Smooth muscle cell (in vitro differentiated cells): ENCODE data around the gene SGIP1. TPM values are rescaled to one million over a fixed set of nuclear protein-coding genes. Genes with fewer than 3 reads are reported as not detected.
"Not testable (repeated sequence)": the region's sequence is repeated elsewhere in the genome, so short reads cannot be mapped to it uniquely, and the experiment has no call there.

Experiments
- DNase-seq: peaks from one replicate; lab custom pipeline; 2025; ENCODE audit not compliant: unreplicated experiment; lab: John Stamatoyannopoulos, UW
- H2AFZ ChIP-seq: fragments of 200-600 bp; sonication (generic); 2 replicates; pipeline ENCODE4 v1.6.0; 2016; ENCODE audit warnings: antibody characterized with exemption, low read depth, mild to moderate bottlenecking
- H3F3A ChIP-seq: fragments of 200-600 bp; sonication (generic); 2 replicates; pipeline ENCODE4 v1.6.0; 2017; ENCODE audit warnings: antibody characterized with exemption, low read depth
- H3K27ac ChIP-seq: fragments of 200-600 bp; sonication (generic); 2 replicates; pipeline ENCODE4 v1.5.1; 2016; ENCODE audit warnings: low read depth, mild to moderate bottlenecking
- H3K27me3 ChIP-seq: fragments of 200-600 bp; sonication (generic); 2 replicates; pipeline ENCODE4 v1.6.1; 2016; ENCODE audit warnings: low read depth, mild to moderate bottlenecking
- H3K36me3 ChIP-seq: fragments of 200-600 bp; sonication (generic); 2 replicates; pipeline ENCODE4 v1.5.1; 2016; ENCODE audit warnings: low read depth
- H3K4me1 ChIP-seq: fragments of 200-600 bp; sonication (generic); 2 replicates; pipeline ENCODE4 v1.5.1; 2016; ENCODE audit warnings: low read depth
- H3K4me2 ChIP-seq: fragments of 200-600 bp; sonication (generic); 2 replicates; pipeline ENCODE4 v1.6.0; 2016; ENCODE audit warnings: mild to moderate bottlenecking
- H3K4me3 ChIP-seq: fragments of 200-600 bp; sonication (generic); 2 replicates; pipeline ENCODE4 v1.5.1; 2016; ENCODE audit warnings: mild to moderate bottlenecking
- H3K79me2 ChIP-seq: fragments of 200-600 bp; sonication (generic); 2 replicates; pipeline ENCODE4 v1.6.0; 2016; ENCODE audit warnings: low read depth, mild to moderate bottlenecking
- H3K9ac ChIP-seq: fragments of 200-600 bp; sonication (generic); 2 replicates; pipeline ENCODE4 v1.6.0; 2016; ENCODE audit warnings: low read depth
- H3K9me3 ChIP-seq: fragments of 200-600 bp; sonication (generic); replicated peaks from 2 replicates; pipeline ENCODE4 v1.5.1; 2016; ENCODE audit warnings: low read depth
- H4K20me1 ChIP-seq: fragments of 200-600 bp; sonication (generic); 2 replicates; pipeline ENCODE4 v1.6.0; 2016; ENCODE audit warnings: low read depth
- WGBS: methylation state at CpG from one replicate; pipeline ENCODE4 v1.1.7; 2016; ENCODE audit warnings: low lambda C conversion rate; 5-methylcytosine and 5-hydroxymethylcytosine counted together
- polyA plus RNA-seq: library from polyadenylated mRNA; unstranded; fragments of >200 nt; fragmentation: Nextera tagmentation; extraction: Ambion mirVana; gene quantifications from 2 replicates; pipeline ENCODE4 v1.2.1, GENCODE V29; 2016
- total RNA-seq: library from RNA; depleted of rRNA; stranded (reverse); fragments of >200 nt; gene quantifications from 2 replicates; pipeline ENCODE4 v1.2.3, GENCODE V29; 2014
- TF ChIP-seq, protein P1 (sequence below): fragments of 200-600 bp; sonication (generic); IDR thresholded peaks from 2 replicates; pipeline ENCODE4 v1.5.1; 2017; ENCODE audit warnings: borderline replicate concordance, mild to moderate bottlenecking, antibody characterized with exemption; ENCODE audit not compliant: insufficient read depth, poor library complexity, severe bottlenecking

SGIP1 gene
- total and polyA plus RNA-seq, 2 experiments from 2014 or later, result 0.89 to 3.5 TPM

DNA sequence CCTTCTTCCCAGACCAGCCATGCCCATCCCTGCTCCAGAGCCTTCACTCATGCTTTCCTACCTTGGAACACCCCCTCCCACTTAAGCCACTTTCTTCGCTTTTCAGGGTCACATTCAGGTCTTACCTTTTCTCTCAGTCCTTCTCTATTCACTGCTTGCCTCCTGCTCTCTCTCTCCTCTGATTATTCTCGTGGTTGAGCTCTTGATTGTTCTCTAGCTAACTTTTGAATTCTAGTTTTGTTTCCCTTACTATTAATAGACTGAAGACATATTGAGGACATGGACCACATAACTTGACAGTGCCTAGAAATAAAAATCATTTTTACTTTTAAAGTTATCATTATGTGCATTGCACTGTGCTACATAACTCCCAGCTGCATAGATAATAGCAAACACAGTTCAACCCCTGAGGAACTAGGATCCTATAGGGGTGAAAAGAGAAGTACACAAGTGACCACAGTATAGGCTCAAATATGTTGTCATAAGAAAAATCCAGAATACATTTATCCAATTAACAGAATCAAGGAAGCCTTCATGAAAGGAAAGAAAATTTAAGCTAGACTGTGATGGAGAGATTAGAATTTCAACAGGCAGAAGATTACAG is 245.6 kb downstream of the SGIP1 start:
- Histone ChIP-seq H3K4me2 (no peak overlapping the region), H3K27ac (no peak overlapping the region), H3K9me3 (no peaks in the 10 kb centered on the region), H3K27me3 (peaks cover 13% of the 10 kb centered on the region), H4K20me1 (no peaks in the 10 kb centered on the region), H3F3A (no peaks in the 10 kb centered on the region), H3K9ac (no peak overlapping the region), H2AFZ (no peak overlapping the region), H3K4me1 (no peaks in the 10 kb centered on the region), H3K4me3 (no peak overlapping the region), H3K36me3 (no peaks in the 10 kb centered on the region), H3K79me2 (no peaks in the 10 kb centered on the region)
- TF ChIP-seq, protein P1, sequence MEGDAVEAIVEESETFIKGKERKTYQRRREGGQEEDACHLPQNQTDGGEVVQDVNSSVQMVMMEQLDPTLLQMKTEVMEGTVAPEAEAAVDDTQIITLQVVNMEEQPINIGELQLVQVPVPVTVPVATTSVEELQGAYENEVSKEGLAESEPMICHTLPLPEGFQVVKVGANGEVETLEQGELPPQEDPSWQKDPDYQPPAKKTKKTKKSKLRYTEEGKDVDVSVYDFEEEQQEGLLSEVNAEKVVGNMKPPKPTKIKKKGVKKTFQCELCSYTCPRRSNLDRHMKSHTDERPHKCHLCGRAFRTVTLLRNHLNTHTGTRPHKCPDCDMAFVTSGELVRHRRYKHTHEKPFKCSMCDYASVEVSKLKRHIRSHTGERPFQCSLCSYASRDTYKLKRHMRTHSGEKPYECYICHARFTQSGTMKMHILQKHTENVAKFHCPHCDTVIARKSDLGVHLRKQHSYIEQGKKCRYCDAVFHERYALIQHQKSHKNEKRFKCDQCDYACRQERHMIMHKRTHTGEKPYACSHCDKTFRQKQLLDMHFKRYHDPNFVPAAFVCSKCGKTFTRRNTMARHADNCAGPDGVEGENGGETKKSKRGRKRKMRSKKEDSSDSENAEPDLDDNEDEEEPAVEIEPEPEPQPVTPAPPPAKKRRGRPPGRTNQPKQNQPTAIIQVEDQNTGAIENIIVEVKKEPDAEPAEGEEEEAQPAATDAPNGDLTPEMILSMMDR, result no peak
- 75% methylated on average over 2 of the region's 2 CpGs for WGBS
- DNase-seq, result no peak

DNA sequence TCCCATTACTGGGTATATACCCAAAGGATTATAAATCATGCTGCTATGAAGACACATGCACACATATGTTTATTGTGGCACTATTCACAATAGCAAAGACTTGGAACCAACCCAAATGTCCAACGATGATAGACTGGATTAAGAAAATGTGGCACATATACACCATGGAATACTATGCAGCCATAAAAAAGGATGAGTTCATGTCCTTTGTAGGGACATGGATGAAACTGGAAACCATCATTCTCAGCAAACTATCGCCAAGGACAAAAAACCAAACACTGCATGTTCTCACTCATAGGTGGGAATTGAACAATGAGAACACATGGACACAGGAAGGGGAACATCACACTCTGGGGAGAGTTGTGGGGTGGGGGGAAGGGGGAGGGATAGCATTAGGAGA is 251.8 kb downstream of the SGIP1 start:
- not testable (repeated sequence) for H3K27ac ChIP-seq, H3K9ac ChIP-seq, H3K9me3 ChIP-seq, DNase-seq, H3K79me2 ChIP-seq, H3K27me3 ChIP-seq, H3K36me3 ChIP-seq, H3K4me3 ChIP-seq, H3F3A ChIP-seq, H2AFZ ChIP-seq, H3K4me2 ChIP-seq, H4K20me1 ChIP-seq
- peaks cover 10% of the 10 kb centered on the region for H3K4me1 ChIP-seq
- WGBS, result 70% methylated on average over 2 of the region's 2 CpGs

DNA sequence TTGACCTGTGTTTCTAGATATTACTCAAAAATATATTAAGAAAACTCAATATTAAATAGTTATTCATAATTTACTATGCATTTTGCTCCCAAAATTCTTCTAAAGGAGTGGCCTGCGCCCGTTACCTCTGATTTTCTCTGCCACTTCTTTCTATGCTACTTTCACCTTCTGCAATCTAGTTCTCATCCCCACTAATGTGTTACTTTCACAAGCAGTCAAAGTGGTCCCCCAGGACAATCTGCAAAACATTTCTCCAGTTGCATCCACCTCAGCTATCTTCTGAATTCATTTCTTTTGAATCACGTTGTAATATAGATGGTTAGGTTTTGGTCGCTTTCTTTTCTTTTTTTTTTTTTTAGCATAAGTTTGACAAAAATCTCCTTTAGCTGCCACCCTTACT is 253.7 kb downstream of the SGIP1 start:
- Histone ChIP-seq H3K4me1 (peaks cover 10% of the 10 kb centered on the region), H3K4me2 (no peak overlapping the region), H3K36me3 (no peaks in the 10 kb centered on the region), H3K27me3 (no peaks in the 10 kb centered on the region), H3F3A (no peaks in the 10 kb centered on the region), H3K9ac (no peak overlapping the region), H3K79me2 (no peaks in the 10 kb centered on the region), H4K20me1 (no peaks in the 10 kb centered on the region), H3K9me3 (no peaks in the 10 kb centered on the region), H2AFZ (no peak overlapping the region), H3K4me3 (no peak overlapping the region), H3K27ac (no peak overlapping the region)
- no peak for DNase-seq
- TF ChIP-seq, protein P1, result no peak
- WGBS, result 93% methylated on average over 4 of the region's 4 CpGs

DNA sequence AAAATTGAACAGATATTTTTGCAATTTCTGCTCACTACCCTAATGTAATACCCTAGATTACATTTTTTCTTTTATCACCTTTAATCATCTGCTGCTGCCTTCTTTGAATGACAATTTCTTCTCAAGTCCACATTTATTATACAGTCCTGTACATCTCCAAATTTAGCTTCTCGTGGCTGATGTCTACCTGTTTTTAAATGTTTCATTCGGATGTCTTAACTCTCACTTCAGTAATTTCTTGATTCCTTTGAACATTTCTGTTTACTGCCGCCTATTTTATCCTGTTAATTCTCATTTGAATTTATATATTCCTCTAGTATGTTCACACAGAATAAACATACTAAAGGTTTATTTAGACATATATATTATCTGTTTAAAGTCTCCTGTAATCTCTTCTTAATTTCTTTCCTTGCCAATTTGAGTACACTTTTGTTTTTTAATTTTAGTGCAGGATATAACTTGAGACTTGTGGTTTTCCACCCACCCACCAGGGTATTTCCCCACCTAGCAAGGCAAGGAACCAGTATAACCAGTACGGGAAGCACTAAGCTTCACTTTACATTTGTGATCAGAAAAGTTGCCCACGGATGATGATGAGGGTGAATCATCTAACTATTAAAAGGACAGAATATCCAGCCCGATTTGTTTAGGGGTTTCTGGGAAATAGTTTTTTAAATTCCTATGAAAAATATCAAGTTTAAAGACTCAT is 254.4 kb downstream of the SGIP1 start:
- Histone ChIP-seq H3K79me2 (no peaks in the 10 kb centered on the region), H3K9me3 (no peaks in the 10 kb centered on the region), H3K27ac (peak overlapping the region; percentile 8), H3K36me3 (no peaks in the 10 kb centered on the region), H2AFZ (no peak overlapping the region), H3F3A (no peaks in the 10 kb centered on the region), H3K4me1 (peaks cover 10% of the 10 kb centered on the region), H4K20me1 (no peaks in the 10 kb centered on the region), H3K4me2 (peak overlapping the region; percentile 4), H3K27me3 (no peaks in the 10 kb centered on the region), H3K9ac (no peak overlapping the region), H3K4me3 (no peak overlapping the region)
- TF ChIP-seq, protein P1, result no peak
- DNase-seq, result no peak
- WGBS, result 63% methylated on average over 6 of the region's 6 CpGs
